CD4-positive, CD25-positive, alpha-beta regulatory T cell (primary cell): ENCODE measurements around the gene AP1S1. TPM values are rescaled to one million over a fixed set of nuclear protein-coding genes. Genes with fewer than 3 reads are reported as not detected.

Source experiments
- ATAC-seq, 2 donors: fragments of 150-1000 bp; cut with Tn5 transposase; one replicate each; pipeline ENCODE4 v1.10.0; 2021; ENCODE audit warnings: low read depth in 2 of 2, moderate number of reproducible peaks in 2 of 2, moderate library complexity in 1 of 2
- DNase-seq, 3 donors: peaks; one replicate each; pipeline versions ENCODE4 v3.0.0 to v3.0.0-alpha.2; 2012 to 2022; ENCODE audit warnings: mixed read lengths in 1 of 3
- H3K27ac ChIP-seq: one replicate; pipeline ENCODE4 v1.7.0; 2013; ENCODE audit warnings: mild to moderate bottlenecking, low read length; ENCODE audit not compliant: insufficient read depth, poor library complexity, severe bottlenecking
- H3K27me3 ChIP-seq: one replicate; pipeline ENCODE4 v1.7.0; 2013; ENCODE audit warnings: low read length; ENCODE audit not compliant: control insufficient read depth, insufficient read depth
- H3K36me3 ChIP-seq: one replicate; pipeline ENCODE4 v1.7.0; 2013; ENCODE audit warnings: mild to moderate bottlenecking, low read length, moderate library complexity; ENCODE audit not compliant: control insufficient read depth, insufficient read depth
- H3K4me1 ChIP-seq: 2 replicates; pipeline ENCODE4 v1.7.0; 2013; ENCODE audit warnings: mild to moderate bottlenecking, low read length; ENCODE audit not compliant: insufficient read depth, control insufficient read depth, poor library complexity, severe bottlenecking
- H3K4me3 ChIP-seq: one replicate; pipeline ENCODE4 v1.7.0; 2013; ENCODE audit warnings: low read depth, mild to moderate bottlenecking, low read length, moderate library complexity
- H3K9me3 ChIP-seq, 2 experiments: 1 replicate in 1 of 2; 2 replicates in 1 of 2; pipeline ENCODE4 v1.7.0; 2013; ENCODE audit warnings: low read length in 2 of 2, mild to moderate bottlenecking in 1 of 2, moderate library complexity in 1 of 2; ENCODE audit not compliant: control insufficient read depth in 2 of 2
- H3K27ac Mint-ChIP-seq, 3 donors: one replicate each; pipeline ENCODE4 v1.8.0; 2020 to 2022; ENCODE audit warnings: mild to moderate bottlenecking in 3 of 3, mixed read lengths in 3 of 3, moderate library complexity in 2 of 3
- H3K27me3 Mint-ChIP-seq: one replicate; pipeline ENCODE4 v1.8.0; 2022; ENCODE audit warnings: mild to moderate bottlenecking, mixed read lengths
- H3K36me3 Mint-ChIP-seq: one replicate; pipeline ENCODE4 v1.8.0; 2020; ENCODE audit warnings: mixed read lengths
- H3K4me1 Mint-ChIP-seq, 4 donors: one replicate each; pipeline ENCODE4 v1.8.0; 2020 to 2022; ENCODE audit warnings: mixed read lengths in 4 of 4, mild to moderate bottlenecking in 1 of 4
- H3K4me3 Mint-ChIP-seq, 4 donors: one replicate each; pipeline ENCODE4 v1.8.0; 2020 to 2022; ENCODE audit warnings: mild to moderate bottlenecking in 4 of 4, mixed read lengths in 4 of 4, moderate library complexity in 3 of 4
- H3K9me3 Mint-ChIP-seq, 7 donors: one replicate each; pipeline ENCODE4 v1.8.0; 2020 to 2022; ENCODE audit warnings: mixed read lengths in 7 of 7, mild to moderate bottlenecking in 3 of 7, moderate library complexity in 2 of 7
- polyA plus RNA-seq, 4 donors: library from polyadenylated mRNA; unstranded; fragments of 300-500 nt; fragmentation: Illumina TruSeq; gene quantifications; one replicate each; pipeline ENCODE4 v1.2.3, GENCODE V29; 2021
- total RNA-seq: library from RNA; stranded (reverse); gene quantifications from one replicate; pipeline ENCODE4 v1.2.3, GENCODE V29; 2022

Gene AP1S1
- total and polyA plus RNA-seq, 5 donors from 2014 or later, result 5.4 to 14.5 (median 7.1) TPM

GRCh38 chr7:101134399-101134980, 19.8 kb upstream of the AP1S1 start:
- no peaks in the 10 kb centered on the region for H3K9me3 ChIP-seq
- Mint-ChIP-seq H3K27ac (no peak overlapping the region), H3K4me1 (peaks cover 0 to 10% (median 3%) of the 10 kb centered on the region in 4 donors), H3K9me3 (no peaks in the 10 kb centered on the region), H3K4me3 (no peak overlapping the region), H3K27me3 (peaks cover 41% of the 10 kb centered on the region), H3K36me3 (no peaks in the 10 kb centered on the region)
- H3K36me3 ChIP-seq, result no peaks in the 10 kb centered on the region
- DNase-seq (no peak), ATAC-seq (no peak)
- peaks cover 6% of the 10 kb centered on the region for H3K4me1 ChIP-seq
- no peaks in the 10 kb centered on the region for H3K27me3 ChIP-seq
- no peak overlapping the region for H3K27ac ChIP-seq
- H3K4me3 ChIP-seq, result no peak overlapping the region

- peak overlapping the region in 1 of 4 donors; percentile 50 for H3K4me3 Mint-ChIP-seq
- Histone ChIP-seq H3K27me3 (no peaks in the 10 kb centered on the region), H3K4me1 (peaks cover 6% of the 10 kb centered on the region), H3K27ac (no peak overlapping the region), H3K9me3 (no peaks in the 10 kb centered on the region), H3K4me3 (no peak overlapping the region), H3K36me3 (no peaks in the 10 kb centered on the region)
- H3K27me3 Mint-ChIP-seq, result peaks cover 39% of the 10 kb centered on the region
- H3K4me1 Mint-ChIP-seq, result peaks cover 0 to 10% (median 3%) of the 10 kb centered on the region in 4 donors
- no peaks in the 10 kb centered on the region for H3K36me3 Mint-ChIP-seq
- no peaks in the 10 kb centered on the region for H3K9me3 Mint-ChIP-seq
- DNase-seq (no peak), ATAC-seq (no peak)
- H3K27ac Mint-ChIP-seq, result peak overlapping the region in 1 of 3 donors; percentile 31
Observed at GRCh38 chr7:101137651-101138212, 16.5 kb upstream of the AP1S1 start.

GRCh38 chr7:101138213-101138870, 15.9 kb upstream of the AP1S1 start:
- H3K27ac Mint-ChIP-seq, result no peak overlapping the region
- Histone ChIP-seq H3K27me3 (no peaks in the 10 kb centered on the region), H3K9me3 (no peaks in the 10 kb centered on the region), H3K27ac (no peak overlapping the region), H3K4me3 (no peak overlapping the region), H3K4me1 (peaks cover 6% of the 10 kb centered on the region), H3K36me3 (no peaks in the 10 kb centered on the region)
- peaks cover 0 to 10% (median 3%) of the 10 kb centered on the region in 4 donors for H3K4me1 Mint-ChIP-seq
- H3K27me3 Mint-ChIP-seq, result peaks cover 39% of the 10 kb centered on the region
- peak; percentile 97 for ATAC-seq
- H3K4me3 Mint-ChIP-seq, result peak overlapping the region in 1 of 4 donors; percentile 7
- H3K9me3 Mint-ChIP-seq, result no peaks in the 10 kb centered on the region
- no peaks in the 10 kb centered on the region for H3K36me3 Mint-ChIP-seq
- peak; percentile 35 to 87 (median 65) for DNase-seq

- Histone ChIP-seq H3K4me1 (peaks cover 9% of the 10 kb centered on the region), H3K27me3 (no peaks in the 10 kb centered on the region), H3K4me3 (no peak overlapping the region), H3K9me3 (no peaks in the 10 kb centered on the region), H3K27ac (no peak overlapping the region), H3K36me3 (no peaks in the 10 kb centered on the region)
- peaks cover 38% of the 10 kb centered on the region for H3K27me3 Mint-ChIP-seq
- H3K4me1 Mint-ChIP-seq, result peaks cover 0 to 14% (median 3%) of the 10 kb centered on the region in 4 donors
- no peaks in the 10 kb centered on the region for H3K9me3 Mint-ChIP-seq
- ATAC-seq, result no peak
- H3K4me3 Mint-ChIP-seq, result no peak overlapping the region
- H3K36me3 Mint-ChIP-seq, result no peaks in the 10 kb centered on the region
- no peak for DNase-seq
- H3K27ac Mint-ChIP-seq, result no peak overlapping the region
Observed at GRCh38 chr7:101140339-101140699, 14.0 kb upstream of the AP1S1 start.

- Histone ChIP-seq H3K27ac (no peak overlapping the region), H3K4me3 (no peak overlapping the region), H3K9me3 (no peaks in the 10 kb centered on the region), H3K4me1 (peaks cover 9% of the 10 kb centered on the region), H3K36me3 (no peaks in the 10 kb centered on the region), H3K27me3 (no peaks in the 10 kb centered on the region)
- Mint-ChIP-seq H3K36me3 (no peaks in the 10 kb centered on the region), H3K4me3 (no peak overlapping the region), H3K9me3 (no peaks in the 10 kb centered on the region), H3K27me3 (peaks cover 43% of the 10 kb centered on the region), H3K4me1 (peaks cover 0 to 14% (median 3%) of the 10 kb centered on the region in 4 donors), H3K27ac (no peak overlapping the region)
- ATAC-seq (no peak), DNase-seq (peak in 1 of 3 donors; percentile 27)
Observed at GRCh38 chr7:101140746-101141382, 13.4 kb upstream of the AP1S1 start.

GRCh38 chr7:101151908-101152651, 2.2 kb upstream of the AP1S1 start:
- no peak overlapping the region for H3K4me3 ChIP-seq
- ATAC-seq (no peak), DNase-seq (no peak)
- peaks cover 10% of the 10 kb centered on the region for H3K4me1 ChIP-seq
- no peaks in the 10 kb centered on the region for H3K27me3 ChIP-seq
- Mint-ChIP-seq H3K4me3 (peak overlapping the region in 3 of 4 donors; percentile 22 to 78 (median 69)), H3K27me3 (peaks cover 44% of the 10 kb centered on the region), H3K36me3 (peaks cover 3% of the 10 kb centered on the region), H3K9me3 (peaks cover 0 to 2% (median 0%) of the 10 kb centered on the region in 7 donors), H3K4me1 (peaks cover 0 to 17% (median 7%) of the 10 kb centered on the region in 4 donors), H3K27ac (no peak overlapping the region)
- no peaks in the 10 kb centered on the region for H3K36me3 ChIP-seq
- H3K27ac ChIP-seq, result no peak overlapping the region
- no peaks in the 10 kb centered on the region for H3K9me3 ChIP-seq

GRCh38 chr7:101154693-101155102, 422 bp downstream of the AP1S1 start:
- peaks cover 10% of the 10 kb centered on the region for H3K4me1 ChIP-seq
- no peak overlapping the region for H3K27ac Mint-ChIP-seq
- H3K4me3 ChIP-seq, result peak overlapping the region; percentile 35
- H3K27me3 Mint-ChIP-seq, result peaks cover 28% of the 10 kb centered on the region
- H3K4me3 Mint-ChIP-seq, result peak overlapping the region; percentile 79 to 93 (median 92)
- H3K27ac ChIP-seq, result no peak overlapping the region
- H3K36me3 Mint-ChIP-seq, result peaks cover 15% of the 10 kb centered on the region
- peaks cover 0 to 17% (median 6%) of the 10 kb centered on the region in 4 donors for H3K4me1 Mint-ChIP-seq
- no peak for ATAC-seq
- no peaks in the 10 kb centered on the region for H3K9me3 ChIP-seq
- peaks cover 5% of the 10 kb centered on the region for H3K36me3 ChIP-seq
- no peak for DNase-seq
- H3K27me3 ChIP-seq, result no peaks in the 10 kb centered on the region
- H3K9me3 Mint-ChIP-seq, result peaks cover 0 to 2% (median 0%) of the 10 kb centered on the region in 7 donors
